Measurements from ENCODE around the gene CARHSP1. TPM values are rescaled to one million over a fixed set of nuclear protein-coding genes. Genes with fewer than 3 reads are reported as not detected.

Gene CARHSP1
- 133 and 196 TPM in 2 replicates for total RNA-seq

DNA sequence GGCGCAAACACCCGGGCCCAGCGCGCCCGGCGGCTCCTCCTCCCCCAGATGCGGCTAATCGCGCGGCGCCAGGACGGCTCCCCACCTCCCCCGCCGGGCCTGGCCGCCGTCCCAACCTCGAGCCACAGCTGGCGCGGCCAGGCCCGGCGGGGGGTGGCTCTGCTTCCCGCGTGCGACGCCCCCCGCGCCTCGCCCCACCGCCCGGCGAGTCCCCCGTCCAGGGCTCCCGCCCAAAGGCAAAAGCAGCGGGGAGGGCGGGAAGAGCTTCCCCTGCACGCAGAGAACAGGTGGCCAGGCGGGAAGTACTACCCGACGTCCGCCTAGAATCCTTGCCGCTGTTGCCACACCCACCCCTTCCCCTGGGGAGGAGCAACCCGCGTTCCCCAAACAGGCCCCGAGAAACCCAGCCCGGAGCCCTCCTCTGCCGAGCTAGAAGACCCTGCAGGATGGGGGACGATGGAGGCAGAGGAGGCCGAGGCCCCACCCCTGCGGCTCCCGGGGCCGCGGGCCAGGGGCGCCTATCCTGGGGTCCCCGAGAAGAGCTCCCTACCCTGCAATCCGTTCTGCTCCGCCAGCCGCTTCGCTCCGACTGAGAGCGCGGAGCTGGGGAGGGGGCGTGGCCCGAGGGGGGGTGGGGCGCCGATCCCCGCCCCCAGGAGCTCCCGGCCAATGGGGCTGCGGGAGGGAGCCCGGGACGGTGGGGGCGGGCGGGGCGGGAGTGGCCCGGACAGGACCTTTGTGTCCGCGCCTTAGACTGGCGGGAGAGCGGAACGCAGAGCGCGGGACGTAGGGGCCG, at the start of gene CARHSP1:
Gene CARHSP1 (minus strand): TSS at position 591 of the 796 bp plus-strand sequence. CDS start 9,678 bp downstream, outside the sequence.

DNA sequence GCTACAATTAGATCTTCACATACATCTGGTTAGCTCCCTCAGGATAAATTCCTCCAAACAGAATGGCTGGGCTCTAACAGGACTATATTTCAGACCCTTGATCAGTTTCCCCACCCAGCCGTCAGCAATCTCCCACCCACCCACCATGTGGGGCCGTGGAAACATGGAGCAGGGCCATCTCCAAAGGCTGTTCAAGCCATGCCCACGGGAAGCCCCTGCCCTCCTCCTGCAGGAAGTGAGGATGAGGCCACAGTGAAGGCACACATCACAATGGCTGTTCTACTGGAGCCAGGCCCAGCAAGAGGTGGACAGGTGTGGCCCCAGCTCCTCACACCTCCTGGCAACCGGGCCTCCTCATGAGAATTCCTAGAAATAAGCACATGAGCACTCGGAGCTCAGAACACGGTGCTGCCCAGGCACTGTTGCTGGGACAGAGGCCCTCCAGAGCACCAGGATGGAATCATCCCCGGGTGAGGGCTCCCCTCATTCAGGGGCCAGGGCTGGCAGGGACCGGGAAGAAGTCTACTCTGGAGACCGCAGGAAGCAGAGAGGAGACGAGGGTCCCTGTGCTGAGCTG, 13.3 kb upstream of the CARHSP1 start, which contains the start of gene LITAFD:
Gene LITAFD (plus strand): TSS at position 311 of the 577 bp plus-strand sequence. CDS start 2,005 bp downstream, outside the sequence.

Other genes starting within 250 kb of the CARHSP1 start
- gene METTL22, start 247.3 kb downstream of the CARHSP1 start, total RNA-seq: 9.9 and 13.5 TPM in 2 replicates
- 1.7 and 1.8 TPM in 2 replicates for gene ABAT, start 194.4 kb downstream of the CARHSP1 start, total RNA-seq
- 4.3 and 4.6 TPM in 2 replicates for gene TMEM186, start 71.4 kb downstream of the CARHSP1 start, total RNA-seq
- 15.0 and 20.0 TPM in 2 replicates for gene PMM2, start 71.2 kb downstream of the CARHSP1 start, total RNA-seq
- gene LITAFD, start 13.3 kb upstream of the CARHSP1 start, total RNA-seq: not detected in 2 replicates
- 44.4 and 65.7 TPM in 2 replicates for gene USP7, start 94.9 kb upstream of the CARHSP1 start, total RNA-seq
- 66.6 and 72.7 TPM in 2 replicates for gene HAPSTR1, start 222.6 kb upstream of the CARHSP1 start, total RNA-seq